ENCODE data around the gene DBT.
"Not testable (repeated sequence)": the region's sequence is repeated elsewhere in the genome, so short reads cannot be mapped to it uniquely, and the experiment has no call there.

Gene DBT

GRCh38 chr1:100250264-100250663 lies 630 bp upstream of the DBT start:
- DNase-seq (ENCODE audit: low spot score) = no peak

DNA sequence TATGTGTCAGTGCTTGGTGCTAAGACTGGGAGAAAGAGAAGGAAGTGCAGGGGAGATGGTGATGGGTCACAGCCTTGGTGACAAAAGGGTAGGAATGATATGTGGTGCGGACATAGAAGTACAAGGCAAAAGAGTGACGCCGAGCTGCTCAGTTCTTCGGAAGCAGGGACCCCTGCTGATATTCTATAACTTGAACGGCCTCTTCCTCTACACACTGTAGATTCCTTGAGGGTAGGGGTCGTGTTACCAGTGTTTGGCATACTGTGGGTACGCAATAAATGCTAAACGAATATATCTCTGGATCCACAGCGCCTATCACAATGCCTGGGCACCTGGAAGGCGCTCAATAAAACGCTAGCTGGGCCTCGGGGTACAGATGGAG lies 488 bp downstream of the DBT start:
- no peak for DNase-seq (ENCODE audit: low spot score)

- no peak for DNase-seq (ENCODE audit: low spot score)
Observed at GRCh38 chr1:100246738-100247137, 2.9 kb downstream of the DBT start.

- no peak for DNase-seq (ENCODE audit: low spot score)
Observed at GRCh38 chr1:100240631-100241030, 9.0 kb downstream of the DBT start.

DNA sequence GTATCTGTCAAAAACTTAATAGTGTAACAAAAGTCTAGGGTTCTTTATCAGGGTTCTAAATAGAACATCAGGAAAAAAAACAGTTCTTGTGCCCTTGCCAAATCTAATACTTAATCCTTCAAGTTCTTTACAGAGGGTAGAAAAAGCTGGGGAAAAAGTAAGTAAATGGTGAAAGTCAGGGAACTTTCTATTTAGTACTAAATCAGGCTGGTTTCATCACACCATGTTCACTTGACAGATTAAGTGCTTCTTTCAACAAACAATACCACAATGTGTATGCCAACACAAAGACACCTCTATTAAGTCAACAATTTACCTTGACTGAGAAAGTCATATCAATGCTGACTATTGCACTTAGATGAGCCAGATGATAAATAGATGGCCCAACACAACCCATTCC lies 9.7 kb downstream of the DBT start:
- DNase-seq (ENCODE audit: low spot score) = no peak

GRCh38 chr1:100237091-100237490 lies 12.5 kb downstream of the DBT start:
- no peak for DNase-seq (ENCODE audit: low spot score)

GRCh38 chr1:100234432-100234831 lies 15.2 kb downstream of the DBT start:
- no peak for DNase-seq (ENCODE audit: low spot score)

DNA sequence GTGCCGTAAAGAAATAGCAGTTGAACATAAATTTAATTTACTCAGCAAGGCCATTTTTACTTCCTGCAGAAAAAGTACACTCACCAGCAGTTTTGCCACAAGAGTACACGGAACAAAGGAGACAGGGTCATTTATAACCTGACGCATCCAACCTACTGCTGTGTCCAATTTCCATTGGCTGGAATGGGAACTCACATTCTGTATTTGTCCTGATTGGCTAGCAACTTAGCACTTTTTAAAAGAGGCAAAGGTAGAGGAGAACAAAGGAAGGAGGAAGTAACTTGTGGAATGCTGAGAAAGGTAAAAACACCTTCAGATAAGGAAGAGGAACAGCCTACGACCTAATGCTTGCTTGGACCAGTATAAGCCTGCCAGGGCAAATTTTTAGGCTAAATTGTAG lies 16.1 kb downstream of the DBT start:
- not testable (repeated sequence) for DNase-seq (ENCODE audit: low spot score)

DNA sequence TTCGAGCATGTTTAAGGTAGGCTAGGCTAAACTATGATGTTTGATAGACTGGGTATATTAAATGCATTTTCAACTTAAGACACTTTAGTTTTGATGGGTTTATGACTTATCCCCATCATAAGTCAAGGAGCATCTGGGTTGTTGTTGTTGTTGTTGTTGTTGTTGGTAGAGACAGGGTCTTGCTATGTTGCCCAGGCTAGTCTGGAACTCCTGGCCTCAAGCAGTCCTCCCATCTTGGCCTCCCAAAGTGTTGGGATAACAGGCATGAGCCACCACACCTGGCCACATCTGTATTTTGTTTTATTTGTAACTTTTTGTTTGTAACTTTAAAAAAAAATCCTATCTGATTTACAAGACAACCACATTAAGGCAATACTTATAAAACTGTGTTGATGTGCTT lies 17.5 kb downstream of the DBT start:
- DNase-seq (ENCODE audit: low spot score) = no peak

DNA sequence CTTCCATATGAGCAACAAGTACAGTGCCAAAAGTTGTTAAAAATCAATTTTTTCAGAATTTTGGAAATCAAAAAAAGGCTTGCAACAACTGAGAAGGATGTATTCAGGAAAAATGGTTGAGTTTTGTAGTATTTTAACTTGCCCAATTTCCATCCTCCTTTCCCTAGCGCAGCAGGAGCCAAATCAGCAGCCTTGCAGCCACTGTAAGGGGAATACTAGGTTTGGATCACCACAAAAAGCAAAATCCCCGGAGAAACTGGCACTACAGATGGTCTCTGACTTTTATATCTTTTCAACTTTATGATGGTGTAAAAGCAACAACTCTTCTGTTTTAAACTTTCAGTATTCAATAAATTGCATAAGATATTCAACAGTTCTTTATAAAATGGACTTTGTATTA lies 17.9 kb downstream of the DBT start:
- no peak for DNase-seq (ENCODE audit: low spot score)

- DNase-seq (ENCODE audit: low spot score) = no peak
Observed at GRCh38 chr1:100230765-100231164, 18.9 kb downstream of the DBT start.

DNA sequence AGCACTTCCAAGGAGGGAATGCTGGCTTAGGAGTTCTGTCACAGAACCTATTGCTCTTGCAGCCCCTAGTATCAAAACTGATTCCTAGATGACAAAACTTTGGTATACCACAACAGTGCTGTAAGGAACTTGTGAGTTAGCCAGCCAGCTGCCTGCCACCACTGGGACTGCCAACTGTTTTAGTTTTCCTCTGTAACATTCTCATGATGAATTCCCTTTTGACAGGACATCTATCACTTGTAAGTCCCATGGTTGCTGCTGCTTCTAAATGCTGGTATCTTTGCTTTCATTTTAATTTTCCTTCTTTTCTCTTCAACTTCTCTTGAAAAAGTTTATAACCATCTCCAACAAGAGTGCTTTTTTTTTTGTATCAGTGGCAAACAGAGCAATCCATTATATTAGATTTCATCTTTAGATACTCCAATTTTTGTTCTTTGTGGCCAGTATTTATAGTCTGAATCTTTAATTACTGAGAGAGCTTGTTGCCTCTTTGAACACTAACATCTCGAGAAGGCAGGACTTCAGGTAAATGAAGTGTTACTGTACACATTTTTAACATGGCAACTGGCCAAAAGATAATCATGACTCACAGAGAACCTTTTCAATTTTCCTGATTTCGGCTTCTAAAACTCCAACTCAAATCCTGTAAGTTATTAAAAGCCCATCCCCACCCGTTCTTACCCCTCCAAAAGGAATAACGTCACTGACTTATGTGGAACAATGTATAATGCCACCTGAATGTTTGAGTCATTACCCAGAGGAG lies 19.8 kb downstream of the DBT start:
- DNase-seq (ENCODE audit: low spot score) = no peak

DNA sequence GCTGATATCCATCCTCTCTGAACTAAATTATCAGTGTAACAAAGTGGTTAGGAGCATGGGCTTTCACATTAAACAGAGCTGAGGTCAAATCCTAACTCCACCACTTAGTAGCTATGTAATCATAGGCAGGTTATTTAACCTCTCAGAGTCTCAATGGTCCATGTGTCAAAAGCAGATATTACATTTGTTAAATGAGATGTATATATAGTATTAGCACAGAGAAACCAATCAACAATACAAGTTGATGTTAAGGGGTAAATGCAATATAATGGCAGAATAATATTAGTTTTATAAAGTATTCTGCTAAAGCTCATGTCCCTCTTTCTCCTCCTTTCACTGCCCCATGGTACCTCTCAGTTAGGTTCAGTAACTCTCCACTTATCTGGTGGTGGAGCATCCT lies 27.2 kb downstream of the DBT start:
- DNase-seq (ENCODE audit: low spot score) = no peak

DNA sequence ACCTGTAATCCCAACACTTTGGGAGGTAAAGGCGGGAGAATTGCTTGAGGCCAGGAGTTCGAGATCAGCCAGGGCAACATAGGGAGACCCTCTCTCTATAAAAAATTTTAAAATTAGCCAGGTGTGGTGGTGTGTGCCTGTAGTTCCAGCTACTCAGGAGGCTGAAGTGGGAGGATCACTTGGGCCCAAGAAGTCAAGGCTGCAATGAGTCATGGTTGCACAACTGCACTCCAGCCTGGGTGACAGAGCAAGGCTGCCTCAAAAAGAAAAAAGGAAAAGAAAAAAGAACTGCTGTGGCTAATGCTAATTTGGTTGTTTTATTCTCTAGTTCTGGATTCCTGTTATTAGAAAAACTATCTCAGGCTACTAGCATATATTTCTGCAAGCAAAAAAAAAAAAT lies 29.8 kb downstream of the DBT start:
- DNase-seq (ENCODE audit: low spot score) = no peak

DNA sequence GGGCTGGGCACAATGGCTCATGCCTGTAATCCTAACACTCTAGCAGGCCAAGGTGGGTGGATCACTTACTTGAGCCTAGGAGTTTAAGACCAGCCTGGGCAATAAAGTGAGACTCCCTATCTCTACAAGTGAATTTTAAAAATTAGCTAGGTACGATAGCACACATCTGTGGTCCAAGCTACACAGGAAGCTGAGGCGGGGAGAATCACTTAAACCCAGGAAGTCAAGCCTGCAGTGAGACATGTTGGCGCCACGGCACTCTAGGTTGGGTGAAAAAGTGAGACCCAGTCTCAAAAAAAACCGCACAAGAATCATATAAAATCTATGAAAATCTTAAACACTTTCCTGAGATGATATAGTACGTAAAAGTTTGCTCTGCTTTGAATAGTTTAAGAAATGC lies 30.2 kb downstream of the DBT start:
- DNase-seq (ENCODE audit: low spot score) = no peak

DNA sequence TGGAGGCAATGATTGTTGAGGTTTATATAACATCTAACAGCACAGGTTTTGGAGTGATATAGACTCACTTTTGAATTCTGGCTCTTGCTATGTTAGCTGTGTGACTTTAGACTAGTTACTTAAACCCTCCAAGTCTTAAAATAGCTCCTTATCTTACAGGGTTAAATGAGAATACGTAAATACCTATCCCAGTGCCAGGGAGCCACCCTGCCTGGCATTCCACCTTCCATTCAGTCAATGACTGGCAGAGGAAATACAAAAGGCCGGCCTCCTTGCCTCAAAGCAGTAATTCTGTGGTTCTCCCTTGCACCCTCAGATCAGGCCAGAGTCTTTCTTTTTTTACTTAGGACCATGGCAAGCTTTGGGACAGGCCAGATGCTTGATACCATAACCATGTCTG lies 31.8 kb downstream of the DBT start:
- no peak for DNase-seq (ENCODE audit: low spot score)

DNA sequence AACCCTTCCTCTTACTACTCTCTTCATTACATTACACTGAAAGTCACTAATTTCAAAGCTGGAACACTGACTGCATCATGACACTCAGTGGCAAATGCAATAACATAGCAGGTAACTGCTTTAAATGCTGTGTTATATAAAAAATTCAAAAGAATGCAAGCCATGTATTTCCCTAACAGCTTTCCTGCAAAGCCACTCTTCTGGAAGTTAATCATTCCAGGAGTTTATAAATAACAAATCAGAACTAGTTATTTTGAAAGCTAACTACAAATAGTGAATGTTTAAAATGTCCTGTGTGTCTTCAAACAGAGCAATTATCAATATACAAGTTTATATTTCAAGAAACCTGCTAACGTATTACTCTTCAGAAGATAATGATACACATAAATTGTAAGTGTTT lies 34.5 kb downstream of the DBT start:
- no peak for DNase-seq (ENCODE audit: low spot score)

DNA sequence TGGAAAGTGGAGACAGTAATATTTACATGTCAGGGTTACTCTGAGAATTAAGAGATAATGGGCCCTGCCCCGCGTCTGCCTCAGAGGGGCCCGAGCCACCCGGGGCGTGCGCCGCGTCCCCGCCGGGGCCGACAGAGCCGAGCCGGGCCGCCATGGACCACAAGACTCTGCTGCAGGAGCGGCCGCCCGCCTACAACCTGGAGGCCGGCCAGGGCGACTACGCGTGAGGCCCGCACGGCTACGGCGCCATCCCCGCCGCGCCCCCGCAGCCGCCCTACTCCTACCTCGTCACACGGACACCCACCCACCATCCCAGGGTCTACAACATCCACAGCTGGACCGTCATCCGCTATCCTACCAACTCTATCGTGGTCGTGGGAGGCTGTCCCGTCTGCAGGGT lies 36.5 kb downstream of the DBT start:
- no peak for DNase-seq (ENCODE audit: low spot score)

DNA sequence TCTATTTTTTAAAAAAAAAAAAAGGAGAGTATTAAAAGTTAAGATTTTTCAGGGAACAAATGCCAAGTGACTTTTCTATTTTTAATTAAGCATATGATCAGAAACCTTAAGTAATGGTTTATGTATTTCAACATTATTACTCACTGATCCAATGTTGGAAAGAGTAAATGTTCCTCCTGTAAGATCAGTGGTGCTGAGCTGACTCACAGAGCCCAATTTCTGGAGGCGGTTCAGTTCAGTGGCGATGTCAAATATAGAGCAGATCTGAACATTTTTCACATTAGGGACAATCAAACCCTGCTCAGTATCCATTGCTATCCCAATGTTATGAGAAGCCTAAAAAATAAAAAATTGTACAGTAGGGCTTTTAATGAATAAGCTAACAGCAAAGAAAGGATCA lies 43.3 kb downstream of the DBT start:
- no peak for DNase-seq (ENCODE audit: low spot score)

DNA sequence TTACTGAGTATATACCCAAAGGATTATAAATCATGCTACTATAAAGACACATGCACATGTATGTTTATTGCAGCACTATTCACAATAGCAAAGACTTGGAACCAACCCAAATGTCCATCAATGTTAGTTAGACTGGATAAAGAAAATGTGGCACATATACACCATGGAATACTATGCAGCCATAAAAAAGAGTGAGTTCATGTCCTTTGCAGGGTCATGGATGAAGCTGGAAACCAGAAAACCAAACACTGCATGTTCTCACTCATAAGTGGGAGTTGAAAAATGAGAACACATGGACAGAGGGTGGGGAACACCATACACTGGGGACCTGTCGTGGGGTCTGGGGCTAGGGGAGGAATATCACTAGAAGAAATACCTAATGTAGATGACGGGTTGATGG lies 44.0 kb downstream of the DBT start:
- DNase-seq (ENCODE audit: low spot score) = not testable (repeated sequence)

- not testable (repeated sequence) for DNase-seq (ENCODE audit: low spot score)
Observed at GRCh38 chr1:100205103-100205502, 44.5 kb downstream of the DBT start.

GRCh38 chr1:100202703-100203102 lies 46.9 kb downstream of the DBT start:
- DNase-seq (ENCODE audit: low spot score) = not testable (repeated sequence)

GRCh38 chr1:100200060-100200459 lies 49.6 kb downstream of the DBT start:
- not testable (repeated sequence) for DNase-seq (ENCODE audit: low spot score)

DNA sequence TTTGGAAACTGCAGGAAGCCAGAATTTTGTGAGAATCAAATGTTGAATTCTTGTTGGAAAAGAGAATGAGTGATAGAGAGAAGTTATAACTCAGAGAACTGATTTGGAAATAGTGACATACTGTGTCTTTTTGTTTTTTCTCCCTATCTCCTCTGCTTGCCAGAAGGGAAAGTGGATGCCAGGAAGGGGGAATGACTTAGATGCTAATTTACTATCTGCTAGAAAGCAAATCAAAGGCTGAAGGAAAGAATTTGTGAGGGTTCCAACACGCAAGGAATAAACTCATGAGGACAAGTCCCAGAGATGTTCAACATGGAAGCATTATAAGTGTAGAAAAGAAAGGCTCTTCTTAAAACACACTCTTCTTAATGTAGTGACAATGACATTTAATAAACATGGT lies 51.0 kb downstream of the DBT start:
- no peak for DNase-seq (ENCODE audit: low spot score)

DNA sequence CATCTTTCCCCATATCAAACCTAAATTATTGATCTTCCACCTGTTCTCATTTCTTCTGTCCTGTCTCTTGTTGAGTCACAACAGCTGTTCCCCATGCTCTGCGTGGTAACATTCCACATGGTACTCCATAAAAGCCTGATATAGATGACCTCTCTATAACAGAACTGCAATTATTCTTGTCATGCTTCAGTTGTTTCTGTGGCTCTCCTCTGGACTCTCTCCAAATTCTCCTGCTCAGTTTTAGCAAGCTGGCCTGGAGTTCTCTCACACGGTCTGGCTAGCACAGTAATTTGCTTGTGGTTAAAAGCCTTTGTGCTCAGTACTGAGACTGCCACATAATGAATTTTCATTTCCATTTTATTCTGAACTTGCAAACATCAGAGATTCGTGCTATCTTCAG lies 61.0 kb downstream of the DBT start:
- no peak for DNase-seq (ENCODE audit: low spot score)

Data from CD4-positive, alpha-beta T cell treated with Interleukin-6 at 100 ng/mL for 8 hours (primary cell).